Left renal cortex interstitium (tissue), 4 donors: ENCODE results near the gene NRN1L. TPM values are rescaled to one million over a fixed set of nuclear protein-coding genes. Genes with fewer than 3 reads are reported as not detected.
"Not testable (repeated sequence)": the region's sequence is repeated elsewhere in the genome, so short reads cannot be mapped to it uniquely, and the experiment has no call there.

Experiments used
- DNase-seq, 4 donors: peaks; one replicate each; pipeline ENCODE4 v3.0.0-alpha.2; 2013; ENCODE audit warnings: low read depth in 4 of 4, low spot score in 2 of 4, missing footprints in 1 of 4
- polyA plus RNA-seq, 4 donors: library from polyadenylated mRNA; unstranded; fragments of 120-200 nt; gene quantifications; one replicate each; pipeline ENCODE4 v1.2.1, GENCODE V29; 2013; ENCODE audit not compliant: insufficient read length in 4 of 4

NRN1L gene
- polyA plus RNA-seq = under 1 TPM in 3 of 4 donors, not detected in 1; 0.30 to 0.68 (median 0.63) TPM

GRCh38 chr16:67884684-67885083 is at the start of gene NRN1L:
NRN1L (plus strand) TSS chr16:67884885; CDS start chr16:67884904, 19 bp downstream.
- peak in 2 of 4 donors; percentile 61 to 67 for DNase-seq

GRCh38 chr16:67837190-67837589 is 47.5 kb upstream of the NRN1L start:
- not testable (repeated sequence) for DNase-seq

- DNase-seq = no peak
These were observed 46.9 kb upstream of the NRN1L start for GRCh38 chr16:67837811-67838210.

GRCh38 chr16:67841198-67841815 is 43.4 kb upstream of the NRN1L start:
- DNase-seq = no peak

GRCh38 chr16:67841816-67842508 is 42.7 kb upstream of the NRN1L start, which contains the start of gene THAP11:
THAP11 (plus strand) TSS chr16:67842320; CDS start chr16:67842555, 235 bp downstream.
- peak; percentile 88 to 96 (median 94) for DNase-seq

- no peak for DNase-seq
These were observed 42.0 kb upstream of the NRN1L start for GRCh38 chr16:67842509-67843342.

GRCh38 chr16:67843343-67843765 is 41.3 kb upstream of the NRN1L start:
- no peak for DNase-seq

- DNase-seq = no peak
These were observed 40.2 kb upstream of the NRN1L start for GRCh38 chr16:67844497-67844896.

- no peak for DNase-seq
These were observed 39.2 kb upstream of the NRN1L start for GRCh38 chr16:67845291-67846062.

GRCh38 chr16:67846063-67846319 is 38.7 kb upstream of the NRN1L start:
- no peak for DNase-seq

GRCh38 chr16:67846320-67847063 is 38.2 kb upstream of the NRN1L start, which contains the start of gene NUTF2:
NUTF2 (plus strand) TSS chr16:67846933; CDS start chr16:67865131, 18,198 bp downstream.
- DNase-seq = peak; percentile 86 to 96 (median 94)

- DNase-seq = no peak
These were observed 37.4 kb upstream of the NRN1L start, which contains the start of gene CENPT for GRCh38 chr16:67847064-67847861. CENPT (minus strand) TSS chr16:67847693; CDS start chr16:67833859, 13,834 bp downstream.

- DNase-seq = no peak
These were observed 36.6 kb upstream of the NRN1L start for GRCh38 chr16:67848118-67848517.

GRCh38 chr16:67853670-67854069 is 31.0 kb upstream of the NRN1L start:
- no peak for DNase-seq

GRCh38 chr16:67855789-67856188 is 28.9 kb upstream of the NRN1L start:
- DNase-seq = no peak

GRCh38 chr16:67856927-67857546 is 27.6 kb upstream of the NRN1L start:
- no peak for DNase-seq

- no peak for DNase-seq
These were observed 27.0 kb upstream of the NRN1L start for GRCh38 chr16:67857547-67858233.

GRCh38 chr16:67858500-67858899 is 26.2 kb upstream of the NRN1L start:
- DNase-seq = no peak
